OCI-LY3 (cell line): Measurements from ENCODE around the gene FTCD.
A peak's percentile ranks its signal among the peaks of the same experiment; 100 is the strongest.
"Not testable (repeated sequence)": the region's sequence is repeated elsewhere in the genome, so short reads cannot be mapped to it uniquely, and the experiment has no call there.

ENCODE experiments used
- H2AFZ ChIP-seq: fragments of 200-600, 300-600 bp; shearing (Covaris generic); 2 replicates; pipeline ENCODE4 v1.6.0; 2014; ENCODE audit warnings: antibody characterized with exemption, low read depth, low read length
- H3K27ac ChIP-seq: fragments of 200-600, 300-600 bp; sonication (generic); 2 replicates; pipeline ENCODE4 v1.5.1; 2014; ENCODE audit warnings: mild to moderate bottlenecking, low read length, moderate library complexity, mixed read lengths
- H3K27me3 ChIP-seq: fragments of 200-600, 300-600 bp; sonication (generic); 2 replicates; pipeline ENCODE4 v1.6.1; 2014; ENCODE audit warnings: low read depth, low read length, mixed read lengths
- H3K36me3 ChIP-seq: fragments of 200-600, 300-600 bp; sonication (generic); replicated peaks from 2 replicates; pipeline ENCODE3; 2014; ENCODE audit warnings: low read depth, low read length, mixed read lengths
- H3K4me1 ChIP-seq: fragments of 300-600, 200-600 bp; sonication (generic); 2 replicates; pipeline ENCODE4 v1.6.1; 2014; ENCODE audit warnings: low read length, mixed read lengths
- H3K4me2 ChIP-seq: fragments of 200-600, 300-600 bp; sonication (generic); 2 replicates; pipeline ENCODE4 v1.6.1; 2014; ENCODE audit warnings: low read length, mixed read lengths
- H3K4me3 ChIP-seq: fragments of 300-600, 200-600 bp; sonication (generic); 2 replicates; pipeline ENCODE4 v1.5.1; 2014; ENCODE audit warnings: antibody characterized with exemption, mild to moderate bottlenecking, low read length, moderate library complexity
- H3K79me2 ChIP-seq: fragments of 300-600, 200-600 bp; shearing (Covaris generic); 2 replicates; pipeline ENCODE4 v1.6.1; 2014; ENCODE audit warnings: mild to moderate bottlenecking, low read length, mixed read lengths
- H3K9ac ChIP-seq: fragments of 300-600, 200-600 bp; shearing (Covaris generic); 2 replicates; pipeline ENCODE4 v1.6.0; 2014; ENCODE audit warnings: mild to moderate bottlenecking, low read length, moderate library complexity
- H3K9me3 ChIP-seq: fragments of 200-600, 300-600 bp; shearing (Covaris generic); 2 replicates; pipeline ENCODE4 v1.6.1; 2014; ENCODE audit warnings: low read length, mixed read lengths; ENCODE audit not compliant: insufficient read depth
- H4K20me1 ChIP-seq: fragments of 200-600, 300-600 bp; sonication (generic); 2 replicates; pipeline ENCODE4 v1.6.1; 2016; ENCODE audit warnings: low read length, mixed read lengths; ENCODE audit not compliant: insufficient read depth
- CTCF ChIP-seq: fragments of 200-600, 300-600 bp; sonication (generic); IDR thresholded peaks from 2 replicates; pipeline ENCODE4 v1.5.1; 2014; ENCODE audit warnings: antibody characterized with exemption, low read length, low read depth
- EZH2phosphoT487 ChIP-seq: fragments of 200-600 bp; shearing (Covaris generic); IDR thresholded peaks from 2 replicates; pipeline ENCODE4 v1.6.1; 2018; ENCODE audit warnings: antibody characterized with exemption, mixed run types, low read depth

Gene FTCD

GRCh38 chr21:46148106-46148505 is 7.3 kb downstream of the FTCD start:
- Histone ChIP-seq H3K9me3 (no peaks in the 10 kb centered on the region), H3K4me2 (no peak overlapping the region), H2AFZ (no peak overlapping the region), H4K20me1 (no peaks in the 10 kb centered on the region), H3K4me1 (no peaks in the 10 kb centered on the region), H3K36me3 (no peaks in the 10 kb centered on the region), H3K79me2 (no peaks in the 10 kb centered on the region), H3K4me3 (no peak overlapping the region), H3K27ac (no peak overlapping the region), H3K9ac (no peak overlapping the region), H3K27me3 (no peaks in the 10 kb centered on the region)
- TF ChIP-seq CTCF (no peak), EZH2phosphoT487 (no peak)

GRCh38 chr21:46147429-46147828 is 8.0 kb downstream of the FTCD start:
- H3K4me2 ChIP-seq, H3K4me3 ChIP-seq, H3K4me1 ChIP-seq, H3K79me2 ChIP-seq, H3K9me3 ChIP-seq, H4K20me1 ChIP-seq, H3K36me3 ChIP-seq, H3K9ac ChIP-seq, H3K27ac ChIP-seq, H3K27me3 ChIP-seq, H2AFZ ChIP-seq: not testable (repeated sequence)
- peak; percentile 54 for TF ChIP-seq CTCF

- Histone ChIP-seq H4K20me1 (no peaks in the 10 kb centered on the region), H3K79me2 (no peaks in the 10 kb centered on the region), H3K9ac (no peak overlapping the region), H3K27me3 (no peaks in the 10 kb centered on the region), H2AFZ (no peak overlapping the region), H3K36me3 (no peaks in the 10 kb centered on the region), H3K4me1 (no peaks in the 10 kb centered on the region), H3K4me2 (no peak overlapping the region), H3K27ac (no peak overlapping the region), H3K9me3 (no peaks in the 10 kb centered on the region), H3K4me3 (no peak overlapping the region)
- TF ChIP-seq CTCF (no peak), EZH2phosphoT487 (no peak)
Measured at GRCh38 chr21:46146856-46147255, 8.5 kb downstream of the FTCD start.

GRCh38 chr21:46145840-46146691 is 9.3 kb downstream of the FTCD start:
- Histone ChIP-seq H3K4me2 (no peak overlapping the region), H3K4me3 (no peak overlapping the region), H3K27me3 (no peaks in the 10 kb centered on the region), H3K9me3 (no peaks in the 10 kb centered on the region), H3K79me2 (no peaks in the 10 kb centered on the region), H3K36me3 (no peaks in the 10 kb centered on the region), H4K20me1 (no peaks in the 10 kb centered on the region), H3K27ac (no peak overlapping the region), H2AFZ (no peak overlapping the region), H3K4me1 (no peaks in the 10 kb centered on the region), H3K9ac (no peak overlapping the region)
- TF ChIP-seq CTCF (no peak), EZH2phosphoT487 (no peak)
